ENCODE measurements around the gene SLC44A4. TPM values are rescaled to one million over a fixed set of nuclear protein-coding genes. Genes with fewer than 3 reads are reported as not detected.

The SLC44A4 gene
- polyA plus RNA-seq, 1 experiment: 0.04 TPM

- Histone ChIP-seq H3K27me3 (ENCODE audit: control insufficient read depth, insufficient read depth, low read length) (no peaks in the 10 kb centered on the region), H3K4me3 (ENCODE audit: low read depth, low read length) (peak overlapping the region; percentile 70), H3K27ac (ENCODE audit: low read depth, low read length) (no peak overlapping the region), H3K9me3 (ENCODE audit: control insufficient read depth, insufficient read depth, low read length) (no peaks in the 10 kb centered on the region; the same call in 1 of the 2 replicates)
- ChIA-PET POLR2A (interaction anchor here (0.6 to 0.7 kb wide), 3 partner anchors 39 to 1073 kb away, joined by 3 to 6 read pairs (median 5); partner anchors contain the start of gene NEU1), CTCF (interaction anchor here (0.6 to 5.1 kb wide), 2 partner anchors 51 to 508 kb away, joined by 3 to 29 read pairs; no protein-coding TSS in a partner anchor)
- DNase-seq (ENCODE audit: low read depth, low spot score): peak; percentile 6
- TF ChIP-seq CTCF (IDR thresholded peaks at IDR 0.05; ENCODE audit: low read depth, low read length): no peak
Observed at GRCh38 chr6:31901415-31901952, 22.7 kb upstream of the SLC44A4 start.

GRCh38 chr6:31900917-31901414, 22.2 kb upstream of the SLC44A4 start:
- no peaks in the 10 kb centered on the region; the same call in 1 of the 2 replicates for H3K9me3 ChIP-seq (ENCODE audit: control insufficient read depth, insufficient read depth, low read length)
- no peak overlapping the region for H3K27ac ChIP-seq (ENCODE audit: low read depth, low read length)
- no peaks in the 10 kb centered on the region for H3K27me3 ChIP-seq (ENCODE audit: control insufficient read depth, insufficient read depth, low read length)
- ChIA-PET POLR2A (interaction anchor here (0.7 kb wide), 2 partner anchors 38 to 40 kb away, joined by 3 to 6 read pairs; partner anchors contain the start of gene NEU1), CTCF (interaction anchor here (0.6 kb wide), 1 partner anchor 17 kb away, joined by 3 read pairs; no protein-coding TSS in a partner anchor)
- no peak for TF ChIP-seq CTCF (IDR thresholded peaks at IDR 0.05; ENCODE audit: low read depth, low read length)
- no peak for DNase-seq (ENCODE audit: low read depth, low spot score)
- peak overlapping the region; percentile 70 for H3K4me3 ChIP-seq (ENCODE audit: low read depth, low read length)

- DNase-seq (ENCODE audit: low read depth, low spot score): no peak
- Histone ChIP-seq H3K4me3 (ENCODE audit: low read depth, low read length) (no peak overlapping the region), H3K9me3 (ENCODE audit: control insufficient read depth, insufficient read depth, low read length) (no peaks in the 10 kb centered on the region; the same call in 1 of the 2 replicates), H3K27me3 (ENCODE audit: control insufficient read depth, insufficient read depth, low read length) (no peaks in the 10 kb centered on the region), H3K27ac (ENCODE audit: low read depth, low read length) (no peak overlapping the region)
- CTCF ChIA-PET: no interaction called here
- no peak for TF ChIP-seq CTCF (IDR thresholded peaks at IDR 0.05; ENCODE audit: low read depth, low read length)
- POLR2A ChIA-PET: no interaction called here
Observed at GRCh38 chr6:31899882-31900722, 21.3 kb upstream of the SLC44A4 start.

- Histone ChIP-seq H3K9me3 (ENCODE audit: control insufficient read depth, insufficient read depth, low read length) (no peaks in the 10 kb centered on the region; the same call in 1 of the 2 replicates), H3K27me3 (ENCODE audit: control insufficient read depth, insufficient read depth, low read length) (no peaks in the 10 kb centered on the region), H3K4me3 (ENCODE audit: low read depth, low read length) (no peak overlapping the region), H3K27ac (ENCODE audit: low read depth, low read length) (no peak overlapping the region)
- no peak for TF ChIP-seq CTCF (IDR thresholded peaks at IDR 0.05; ENCODE audit: low read depth, low read length)
- no peak for DNase-seq (ENCODE audit: low read depth, low spot score)
- ChIA-PET POLR2A (interaction anchor here (0.6 kb wide), 1 partner anchor 54 kb away, joined by 3 read pairs; no protein-coding TSS in a partner anchor), CTCF (interaction anchor here (0.7 to 4.0 kb wide), 3 partner anchors 11 to 60 kb away, joined by 4 to 44 read pairs (median 8); partner anchors contain the start of gene SKIC2)
Observed at GRCh38 chr6:31899215-31899614, 20.4 kb upstream of the SLC44A4 start.
